DND-41 (cell line): ENCODE data around the gene WARS2.

Experiments
- ATAC-seq: fragments of 200-7000 bp; cut with Tn5 transposase; 3 replicates; pipeline ENCODE4 v1.9.1; 2021; ENCODE audit warnings: low read depth; ENCODE audit not compliant: insufficient read depth
- DNase-seq: peaks from one replicate; pipeline ENCODE4 v3.0.0-alpha.2; 2020
- H2AFZ ChIP-seq: 2 replicates; pipeline ENCODE4 v1.6.0; 2012; ENCODE audit warnings: low read depth, low read length
- H3K27ac ChIP-seq: 2 replicates; pipeline ENCODE4 v1.5.1; 2012; ENCODE audit warnings: low read length, inconsistent platforms
- H3K27me3 ChIP-seq: fragments of 200-600 bp; sonication (generic); 2 replicates; pipeline ENCODE4 v1.6.0; 2012; ENCODE audit warnings: low read length, mild to moderate bottlenecking, inconsistent platforms; ENCODE audit not compliant: insufficient read depth, poor library complexity
- H3K36me3 ChIP-seq: 2 replicates; pipeline ENCODE4 v1.5.1; 2012; ENCODE audit warnings: low read length, inconsistent platforms; ENCODE audit not compliant: insufficient read depth
- H3K4me1 ChIP-seq: 2 replicates; pipeline ENCODE4 v1.5.1; 2012; ENCODE audit warnings: mild to moderate bottlenecking, low read length; ENCODE audit not compliant: insufficient read depth
- H3K4me2 ChIP-seq: 2 replicates; pipeline ENCODE4 v1.6.0; 2012; ENCODE audit warnings: mild to moderate bottlenecking, moderate library complexity, low read length, inconsistent platforms; ENCODE audit not compliant: insufficient read depth
- H3K4me3 ChIP-seq, 2 experiments: fragments of 200-600 bp in 1 of 2; shearing (Covaris generic) in 1 of 2; 2 replicates each; pipeline ENCODE4 v1.5.1; 2012 to 2016; ENCODE audit warnings: inconsistent platforms in 2 of 2, low read length in 2 of 2, mild to moderate bottlenecking in 2 of 2, low read depth in 1 of 2, moderate library complexity in 1 of 2
- H3K79me2 ChIP-seq: 2 replicates; pipeline ENCODE4 v1.6.0; 2012; ENCODE audit warnings: low read length, inconsistent platforms; ENCODE audit not compliant: insufficient read depth
- H3K9ac ChIP-seq: 2 replicates; pipeline ENCODE4 v1.6.0; 2012; ENCODE audit warnings: low read depth, mild to moderate bottlenecking, inconsistent platforms, low read length, moderate library complexity
- H3K9me3 ChIP-seq: 2 replicates; pipeline ENCODE4 v1.5.1; 2012; ENCODE audit warnings: low read length, moderate library complexity, mild to moderate bottlenecking, inconsistent platforms; ENCODE audit not compliant: insufficient read depth, severe bottlenecking
- H4K20me1 ChIP-seq: 2 replicates; pipeline ENCODE4 v1.6.0; 2012; ENCODE audit warnings: low read length; ENCODE audit not compliant: insufficient read depth
- EZH2 ChIP-seq: IDR thresholded peaks from 3 replicates; pipeline ENCODE4 v1.6.1; 2012; ENCODE audit warnings: borderline replicate concordance, low read depth, mild to moderate bottlenecking, moderate library complexity, low read length, inconsistent platforms; ENCODE audit not compliant: severe bottlenecking
- TF ChIP-seq, protein P1 (sequence below): IDR thresholded peaks from 2 replicates; pipeline ENCODE4 v1.5.1; 2012; ENCODE audit warnings: borderline replicate concordance, low read length, moderate library complexity, mild to moderate bottlenecking; ENCODE audit not compliant: poor library complexity, severe bottlenecking; ENCODE audit errors: extremely low read depth

The WARS2 gene

DNA sequence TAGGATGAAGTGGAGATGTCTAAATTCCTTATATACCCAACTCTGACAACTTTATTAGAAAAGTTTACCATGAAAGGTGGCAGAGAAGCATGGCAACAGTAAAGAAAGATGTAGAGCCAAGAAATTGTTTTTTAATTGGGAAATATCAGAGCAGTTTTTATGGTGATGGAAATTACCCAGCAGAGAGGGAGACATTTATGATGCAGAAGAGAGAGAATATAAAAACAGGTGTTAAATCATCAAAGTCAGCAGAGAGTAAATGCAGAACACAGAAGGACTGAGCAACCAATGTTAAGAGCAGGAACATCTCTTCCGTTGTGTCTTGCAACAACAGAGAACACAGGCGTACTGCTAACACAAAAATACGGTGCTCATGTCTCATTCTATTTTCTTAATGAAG is 28.2 kb downstream of the WARS2 start:
- H3K9me3 ChIP-seq = no peaks in the 10 kb centered on the region

DNA sequence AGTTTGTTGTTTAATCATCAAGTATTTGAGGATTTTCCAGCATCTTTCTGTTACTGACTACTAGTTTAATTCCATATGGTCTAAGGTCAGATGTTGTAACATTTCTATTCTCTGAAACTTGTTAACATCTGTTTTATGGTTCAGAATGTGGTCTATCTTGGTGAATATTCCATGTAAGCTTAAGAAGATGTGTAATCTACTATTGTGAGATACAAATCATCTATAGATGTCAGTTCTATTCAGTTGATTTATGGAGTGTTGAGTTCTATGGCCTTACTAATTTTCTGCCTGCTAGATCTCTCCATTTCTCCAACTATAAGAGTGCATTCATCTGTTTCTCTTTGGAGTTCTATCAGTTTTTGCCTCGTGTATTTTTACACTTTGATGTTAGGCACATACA is 31.5 kb downstream of the WARS2 start:
- Histone ChIP-seq H4K20me1 (no peaks in the 10 kb centered on the region), H3K9me3 (no peaks in the 10 kb centered on the region), H3K27me3 (no peaks in the 10 kb centered on the region), H2AFZ (no peak overlapping the region), H3K4me3 (no peak overlapping the region), H3K36me3 (no peaks in the 10 kb centered on the region), H3K9ac (no peak overlapping the region), H3K27ac (no peak overlapping the region), H3K79me2 (no peaks in the 10 kb centered on the region), H3K4me2 (no peak overlapping the region), H3K4me1 (no peaks in the 10 kb centered on the region)
- no peak for TF ChIP-seq EZH2
- TF ChIP-seq, protein P1, sequence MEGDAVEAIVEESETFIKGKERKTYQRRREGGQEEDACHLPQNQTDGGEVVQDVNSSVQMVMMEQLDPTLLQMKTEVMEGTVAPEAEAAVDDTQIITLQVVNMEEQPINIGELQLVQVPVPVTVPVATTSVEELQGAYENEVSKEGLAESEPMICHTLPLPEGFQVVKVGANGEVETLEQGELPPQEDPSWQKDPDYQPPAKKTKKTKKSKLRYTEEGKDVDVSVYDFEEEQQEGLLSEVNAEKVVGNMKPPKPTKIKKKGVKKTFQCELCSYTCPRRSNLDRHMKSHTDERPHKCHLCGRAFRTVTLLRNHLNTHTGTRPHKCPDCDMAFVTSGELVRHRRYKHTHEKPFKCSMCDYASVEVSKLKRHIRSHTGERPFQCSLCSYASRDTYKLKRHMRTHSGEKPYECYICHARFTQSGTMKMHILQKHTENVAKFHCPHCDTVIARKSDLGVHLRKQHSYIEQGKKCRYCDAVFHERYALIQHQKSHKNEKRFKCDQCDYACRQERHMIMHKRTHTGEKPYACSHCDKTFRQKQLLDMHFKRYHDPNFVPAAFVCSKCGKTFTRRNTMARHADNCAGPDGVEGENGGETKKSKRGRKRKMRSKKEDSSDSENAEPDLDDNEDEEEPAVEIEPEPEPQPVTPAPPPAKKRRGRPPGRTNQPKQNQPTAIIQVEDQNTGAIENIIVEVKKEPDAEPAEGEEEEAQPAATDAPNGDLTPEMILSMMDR = no peak
- DNase-seq = no peak
- no peak for ATAC-seq

More for the DNA sequence above, 28.2 kb downstream of the WARS2 start:
- Histone ChIP-seq H2AFZ (no peak overlapping the region), H3K4me3 (no peak overlapping the region), H3K79me2 (no peaks in the 10 kb centered on the region), H3K4me2 (no peak overlapping the region), H3K27ac (no peak overlapping the region), H3K4me1 (no peaks in the 10 kb centered on the region), H3K9ac (no peak overlapping the region), H3K36me3 (no peaks in the 10 kb centered on the region), H4K20me1 (0 out of 2 replicates have a peak, but pooled peaks cover 3% of the 10 kb centered on the region), H3K27me3 (no peaks in the 10 kb centered on the region)
- ATAC-seq (no peak), DNase-seq (no peak)
- TF ChIP-seq, protein P1 = no peak
- no peak for TF ChIP-seq EZH2

DNA sequence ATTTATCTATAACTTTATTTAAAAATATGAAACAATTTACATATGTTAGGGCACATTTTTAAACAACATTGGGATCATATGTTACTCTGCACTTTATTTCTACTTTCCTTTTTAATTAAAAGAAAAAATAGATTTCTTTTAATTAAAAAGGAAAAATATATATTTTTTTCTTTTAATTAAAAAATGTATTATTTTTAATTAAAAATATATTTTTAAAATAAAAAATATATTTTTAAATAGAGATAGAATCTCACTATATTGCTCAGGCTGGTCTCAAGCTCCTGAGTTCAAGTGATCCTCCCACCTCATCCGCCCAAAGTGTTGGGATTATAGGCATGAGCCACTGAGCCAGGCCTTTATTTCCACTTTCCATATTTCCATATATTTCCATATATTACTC is 36.7 kb downstream of the WARS2 start:
- H3K27me3 ChIP-seq = no peaks in the 10 kb centered on the region
- no peaks in the 10 kb centered on the region for H4K20me1 ChIP-seq
- no peak overlapping the region for H3K4me3 ChIP-seq
- no peaks in the 10 kb centered on the region for H3K79me2 ChIP-seq
- DNase-seq (no peak), ATAC-seq (no peak)
- H3K9me3 ChIP-seq = no peaks in the 10 kb centered on the region
- no peak overlapping the region for H3K27ac ChIP-seq
- H3K4me1 ChIP-seq = no peaks in the 10 kb centered on the region
- H2AFZ ChIP-seq = no peak overlapping the region
- H3K36me3 ChIP-seq = no peaks in the 10 kb centered on the region
- TF ChIP-seq, protein P1 = no peak
- TF ChIP-seq EZH2 = no peak
- no peak overlapping the region for H3K4me2 ChIP-seq
- H3K9ac ChIP-seq = no peak overlapping the region

DNA sequence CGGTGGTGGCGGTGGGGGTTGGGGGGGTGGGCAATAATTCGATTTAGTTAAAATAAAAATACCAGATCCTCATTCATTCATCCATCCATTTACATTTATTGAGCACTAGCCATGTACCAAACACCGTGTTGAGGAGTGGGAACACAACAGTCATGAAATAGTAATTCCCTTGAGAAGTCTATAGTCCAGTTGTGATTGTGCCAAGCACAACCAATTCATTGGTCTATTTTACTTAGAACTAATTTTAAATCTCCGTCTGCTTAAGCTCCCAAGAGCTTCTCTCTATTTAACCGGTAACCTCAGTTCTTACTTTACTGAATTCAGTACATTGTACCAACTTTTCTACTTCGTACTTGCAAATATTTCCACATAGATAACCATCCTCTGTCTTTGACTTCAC is 38.4 kb downstream of the WARS2 start:
- Histone ChIP-seq H3K36me3 (no peaks in the 10 kb centered on the region), H3K9ac (no peak overlapping the region), H3K27ac (no peak overlapping the region), H2AFZ (no peak overlapping the region), H3K4me2 (no peak overlapping the region), H4K20me1 (no peaks in the 10 kb centered on the region), H3K4me3 (no peak overlapping the region), H3K4me1 (no peaks in the 10 kb centered on the region), H3K27me3 (no peaks in the 10 kb centered on the region), H3K79me2 (no peaks in the 10 kb centered on the region), H3K9me3 (no peaks in the 10 kb centered on the region)
- TF ChIP-seq, protein P1 = no peak
- TF ChIP-seq EZH2 = no peak
- ATAC-seq = no peak
- DNase-seq = no peak
